MM.1S (cell line): Measurements from ENCODE around the gene N4BP2L2.

Source experiments
- DNase-seq: peaks from one replicate; pipeline ENCODE4 v3.0.0-alpha.2; 2015
- H2AFZ ChIP-seq: fragments of 300-600 bp; sonication (generic); 2 replicates; pipeline ENCODE4 v1.6.0; 2016; ENCODE audit warnings: antibody characterized with exemption, low read length
- H3F3A ChIP-seq: fragments of 300-600 bp; sonication (generic); 2 replicates; pipeline ENCODE4 v1.6.1; 2016; ENCODE audit warnings: mild to moderate bottlenecking, antibody characterized with exemption, low read length, moderate library complexity, mixed read lengths; ENCODE audit not compliant: insufficient read depth
- H3K27ac ChIP-seq: fragments of 300-600 bp; sonication (generic); 2 replicates; pipeline ENCODE4 v1.5.1; 2016; ENCODE audit warnings: mild to moderate bottlenecking, low read length
- H3K27me3 ChIP-seq: fragments of 300-600 bp; sonication (generic); replicated peaks from 2 replicates; pipeline ENCODE4 v1.6.0; 2016; ENCODE audit warnings: low read length; ENCODE audit not compliant: insufficient read depth
- H3K36me3 ChIP-seq: fragments of 300-600 bp; sonication (generic); replicated peaks from 2 replicates; pipeline ENCODE4 v1.6.1; 2016; ENCODE audit warnings: mild to moderate bottlenecking, low read length, mixed read lengths; ENCODE audit not compliant: insufficient read depth
- H3K4me1 ChIP-seq: fragments of 300-600 bp; sonication (generic); 2 replicates; pipeline ENCODE4 v1.6.1; 2016; ENCODE audit warnings: low read length, mixed read lengths
- H3K4me2 ChIP-seq: fragments of 300-600 bp; sonication (generic); 2 replicates; pipeline ENCODE4 v1.6.0; 2016; ENCODE audit warnings: low read depth, low read length
- H3K4me3 ChIP-seq: fragments of 300-600 bp; sonication (generic); 2 replicates; pipeline ENCODE4 v1.5.1; 2016; ENCODE audit warnings: low read length, mixed read lengths
- H3K79me2 ChIP-seq: fragments of 300-600 bp; sonication (generic); 2 replicates; pipeline ENCODE4 v1.6.1; 2016; ENCODE audit warnings: mixed run types, low read length, mixed read lengths
- H3K9ac ChIP-seq: fragments of 300-600 bp; sonication (generic); 2 replicates; pipeline ENCODE4 v1.6.1; 2016; ENCODE audit warnings: low read length, mixed read lengths
- H3K9me2 ChIP-seq: fragments of 300-600 bp; sonication (generic); replicated peaks from 2 replicates; pipeline ENCODE4 v1.6.1; 2016; ENCODE audit warnings: mild to moderate bottlenecking, low read length, mixed read lengths; ENCODE audit not compliant: insufficient read depth
- H3K9me3 ChIP-seq: fragments of 300-600 bp; sonication (generic); replicated peaks from 2 replicates; pipeline ENCODE4 v1.6.1; 2016; ENCODE audit warnings: mild to moderate bottlenecking, low read length, mixed read lengths; ENCODE audit not compliant: insufficient read depth
- H4K20me1 ChIP-seq: fragments of 300-600 bp; sonication (generic); 2 replicates; pipeline ENCODE4 v1.6.1; 2016; ENCODE audit warnings: mild to moderate bottlenecking, low read length, moderate library complexity, mixed read lengths; ENCODE audit not compliant: insufficient read depth
- EZH2 ChIP-seq: fragments of 300-600 bp; sonication (generic); optimal IDR thresholded peaks from 2 replicates; pipeline ENCODE3; 2017; ENCODE audit warnings: low read depth, mild to moderate bottlenecking, antibody characterized with exemption, low read length, mixed read lengths
- EZH2phosphoT487 ChIP-seq: fragments of 300-600 bp; sonication (generic); IDR thresholded peaks from 2 replicates; pipeline ENCODE4 v1.6.1; 2018; ENCODE audit warnings: antibody characterized with exemption, low read length
- TF ChIP-seq, protein P1 (sequence below): fragments of 300-600 bp; sonication (generic); IDR thresholded peaks from 2 replicates; pipeline ENCODE4 v1.5.1; 2016; ENCODE audit warnings: antibody characterized with exemption, low read length, mixed read lengths

N4BP2L2 gene

DNA sequence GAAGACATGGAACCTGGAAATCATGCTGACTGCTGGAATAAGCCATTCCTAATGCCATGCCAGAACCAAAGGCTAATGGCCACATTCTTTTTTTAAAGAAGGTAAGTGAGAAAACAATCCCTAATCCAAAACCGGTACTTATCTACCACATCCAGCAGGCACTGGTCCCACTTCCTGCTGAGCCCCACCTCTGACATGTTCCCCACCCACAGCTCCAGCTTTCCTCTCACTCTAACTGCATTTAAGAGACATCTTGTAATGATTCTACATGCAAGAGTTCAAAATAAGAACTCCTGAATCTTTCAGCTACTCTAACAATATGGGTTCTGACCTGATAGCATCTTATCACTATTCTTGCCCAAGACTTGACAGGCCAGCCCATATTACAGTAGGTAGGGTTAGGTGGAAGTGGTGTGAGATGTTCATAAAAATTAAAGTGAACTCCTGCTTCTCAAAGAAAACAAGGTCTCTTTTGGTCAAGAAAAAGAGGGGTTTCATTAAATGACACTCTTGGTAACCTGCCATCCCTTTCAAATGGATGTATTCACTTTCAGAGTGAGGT is 41.9 kb downstream of the N4BP2L2 start:
- TF ChIP-seq EZH2 (no peak), EZH2phosphoT487 (no peak)
- TF ChIP-seq, protein P1, sequence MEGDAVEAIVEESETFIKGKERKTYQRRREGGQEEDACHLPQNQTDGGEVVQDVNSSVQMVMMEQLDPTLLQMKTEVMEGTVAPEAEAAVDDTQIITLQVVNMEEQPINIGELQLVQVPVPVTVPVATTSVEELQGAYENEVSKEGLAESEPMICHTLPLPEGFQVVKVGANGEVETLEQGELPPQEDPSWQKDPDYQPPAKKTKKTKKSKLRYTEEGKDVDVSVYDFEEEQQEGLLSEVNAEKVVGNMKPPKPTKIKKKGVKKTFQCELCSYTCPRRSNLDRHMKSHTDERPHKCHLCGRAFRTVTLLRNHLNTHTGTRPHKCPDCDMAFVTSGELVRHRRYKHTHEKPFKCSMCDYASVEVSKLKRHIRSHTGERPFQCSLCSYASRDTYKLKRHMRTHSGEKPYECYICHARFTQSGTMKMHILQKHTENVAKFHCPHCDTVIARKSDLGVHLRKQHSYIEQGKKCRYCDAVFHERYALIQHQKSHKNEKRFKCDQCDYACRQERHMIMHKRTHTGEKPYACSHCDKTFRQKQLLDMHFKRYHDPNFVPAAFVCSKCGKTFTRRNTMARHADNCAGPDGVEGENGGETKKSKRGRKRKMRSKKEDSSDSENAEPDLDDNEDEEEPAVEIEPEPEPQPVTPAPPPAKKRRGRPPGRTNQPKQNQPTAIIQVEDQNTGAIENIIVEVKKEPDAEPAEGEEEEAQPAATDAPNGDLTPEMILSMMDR = no peak
- no peak overlapping the region for H3K9ac ChIP-seq
- no peaks in the 10 kb centered on the region for H3F3A ChIP-seq
- no peak for DNase-seq
- H3K4me3 ChIP-seq = no peak overlapping the region
- no peaks in the 10 kb centered on the region for H3K36me3 ChIP-seq
- H3K27ac ChIP-seq = no peak overlapping the region
- H3K27me3 ChIP-seq = no peaks in the 10 kb centered on the region
- no peaks in the 10 kb centered on the region for H4K20me1 ChIP-seq
- no peaks in the 10 kb centered on the region for H3K79me2 ChIP-seq
- H3K9me3 ChIP-seq = no peaks in the 10 kb centered on the region
- H2AFZ ChIP-seq = no peak overlapping the region
- H3K4me2 ChIP-seq = no peak overlapping the region
- no peaks in the 10 kb centered on the region for H3K4me1 ChIP-seq
- no peaks in the 10 kb centered on the region for H3K9me2 ChIP-seq

DNA sequence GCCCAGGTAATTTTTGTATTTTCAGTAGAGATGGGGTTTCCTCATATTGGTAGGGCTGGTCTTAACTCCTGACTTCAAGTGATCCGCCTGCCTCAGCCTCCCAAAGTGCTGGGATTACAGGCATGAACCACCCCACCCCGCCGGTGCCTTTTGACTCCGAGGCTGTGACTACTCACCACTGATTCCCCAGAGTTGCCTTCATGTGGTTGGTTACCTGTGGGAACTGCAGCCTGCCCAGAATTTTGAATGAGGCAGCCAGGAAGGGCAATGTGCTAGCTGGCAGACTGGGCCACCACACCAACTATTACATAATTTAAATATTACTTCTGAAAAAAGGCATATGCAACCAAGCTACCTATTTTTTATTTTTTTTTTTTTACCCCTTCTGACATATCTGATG is 42.8 kb downstream of the N4BP2L2 start:
- Histone ChIP-seq H3K4me1 (no peaks in the 10 kb centered on the region), H3K4me3 (no peak overlapping the region), H3K4me2 (no peak overlapping the region), H2AFZ (no peak overlapping the region), H3K9me2 (no peaks in the 10 kb centered on the region), H3K9me3 (no peaks in the 10 kb centered on the region), H4K20me1 (no peaks in the 10 kb centered on the region), H3F3A (no peaks in the 10 kb centered on the region), H3K27ac (no peak overlapping the region), H3K27me3 (no peaks in the 10 kb centered on the region), H3K9ac (no peak overlapping the region), H3K36me3 (no peaks in the 10 kb centered on the region), H3K79me2 (no peaks in the 10 kb centered on the region)
- TF ChIP-seq, protein P1 = no peak
- TF ChIP-seq EZH2phosphoT487 (no peak), EZH2 (no peak)
- DNase-seq = no peak

DNA sequence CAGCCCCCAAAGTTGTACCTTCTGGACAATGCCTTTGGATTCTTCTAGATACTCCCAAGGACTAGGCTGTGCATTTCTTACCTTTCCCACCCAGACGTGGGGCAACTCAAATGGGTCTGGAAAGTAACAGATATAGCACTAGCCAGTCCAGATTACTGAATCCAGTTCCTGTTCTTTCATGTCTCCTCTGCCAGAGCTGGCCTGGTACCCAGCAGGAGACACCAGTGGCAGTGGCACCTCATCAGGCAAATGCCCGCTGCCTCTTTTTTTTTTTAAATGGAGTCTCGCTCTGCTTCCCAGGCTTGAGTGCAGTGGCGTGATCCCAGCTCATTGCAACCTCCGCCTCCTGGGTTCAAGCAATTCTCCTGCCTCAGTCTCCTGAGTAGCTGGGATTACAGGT is 43.2 kb downstream of the N4BP2L2 start:
- no peaks in the 10 kb centered on the region for H3K27me3 ChIP-seq
- H3K4me3 ChIP-seq = no peak overlapping the region
- H3K4me1 ChIP-seq = no peaks in the 10 kb centered on the region
- H4K20me1 ChIP-seq = no peaks in the 10 kb centered on the region
- no peaks in the 10 kb centered on the region for H3F3A ChIP-seq
- H3K27ac ChIP-seq = no peak overlapping the region
- H2AFZ ChIP-seq = no peak overlapping the region
- H3K9ac ChIP-seq = no peak overlapping the region
- H3K9me2 ChIP-seq = no peaks in the 10 kb centered on the region
- H3K4me2 ChIP-seq = no peak overlapping the region
- no peaks in the 10 kb centered on the region for H3K36me3 ChIP-seq
- no peaks in the 10 kb centered on the region for H3K79me2 ChIP-seq
- TF ChIP-seq EZH2phosphoT487 = no peak
- TF ChIP-seq EZH2 = no peak
- TF ChIP-seq, protein P1 = no peak
- DNase-seq = no peak
- H3K9me3 ChIP-seq = no peaks in the 10 kb centered on the region
